HepG2 (cell line): ENCODE data around the gene SLC9A9. TPM values are rescaled to one million over a fixed set of nuclear protein-coding genes. Genes with fewer than 3 reads are reported as not detected.

Experiments
- ATAC-seq: fragments of 200-7000 bp; cut with Tn5 transposase; 3 replicates; pipeline ENCODE4 v1.9.1; 2020; ENCODE audit warnings: mild to moderate bottlenecking, moderate library complexity
- BruUV-seq: library from RNA; stranded (reverse); fragments of 400-500 nt; replicated peaks from 2 replicates; lab custom pipeline; 2021; lab: Mats Ljungman, UMichigan
- CTCF ChIA-PET: fragments of 300-600 bp; formaldehyde crosslinking; extraction: SDS; loops from one replicate; lab custom pipeline; 2021; ENCODE audit warnings: low total read pairs, inconsistent platforms, low intra/inter-chr PET ratio; lab: Yijun Ruan, JAX
- POLR2A ChIA-PET: fragments of 350-600 bp; sonication (Branson Sonifier 250); formaldehyde crosslinking; loops from one replicate; lab custom pipeline; 2020; ENCODE audit warnings: antibody characterized with exemption, inconsistent platforms; lab: Yijun Ruan, JAX
- DNase-seq: peaks from one replicate; pipeline ENCODE4 v3.0.0-alpha.2; 2015; ENCODE audit warnings: low spot score
- FAIRE-seq: peaks from 3 replicates; lab custom pipeline; 2011; peaks lifted over from hg19 to GRCh38; lab: Jason Lieb, UNC
- H2AFZ ChIP-seq: one replicate; pipeline ENCODE4 v1.6.1; 2011; ENCODE audit warnings: low read length, inconsistent platforms
- H3K27ac ChIP-seq: fragments of 300-600 bp; 3 replicates; pipeline ENCODE4 v1.8.0; 2011; ENCODE audit warnings: mixed run types, mild to moderate bottlenecking, mixed read lengths, low read length, inconsistent platforms; ENCODE audit not compliant: insufficient read depth; ENCODE audit errors: extremely low read length
- H3K27me3 ChIP-seq, 2 experiments: fragments of 200-600 bp in 1 of 2; 2 replicates in 1 of 2; 3 replicates in 1 of 2; pipeline versions ENCODE4 v1.6.0 to v1.8.0; 2011; ENCODE audit warnings: low read length in 2 of 2, mild to moderate bottlenecking in 2 of 2, moderate library complexity in 2 of 2, inconsistent platforms in 1 of 2; ENCODE audit not compliant: insufficient read depth in 2 of 2, control insufficient read depth in 1 of 2
- H3K36me3 ChIP-seq, 2 experiments: fragments of 200-600 bp in 1 of 2; replicated peaks in 1 of 2; 2 replicates in 1 of 2; 3 replicates in 1 of 2; pipeline versions ENCODE4 v1.5.1 to v1.8.0; 2011; ENCODE audit warnings: low read length in 2 of 2, inconsistent platforms in 1 of 2; ENCODE audit not compliant: insufficient read depth in 2 of 2, control insufficient read depth in 1 of 2
- H3K4me1 ChIP-seq: 2 replicates; pipeline ENCODE4 v1.5.1; 2012; ENCODE audit warnings: low read length, inconsistent platforms; ENCODE audit not compliant: insufficient read depth
- H3K4me2 ChIP-seq: 2 replicates; pipeline ENCODE4 v1.6.0; 2011; ENCODE audit warnings: low read depth, low read length, inconsistent platforms
- H3K4me3 ChIP-seq, 3 experiments: fragments of 200-600 bp in 1 of 3; sonication (generic), shearing (Covaris generic) in 1 of 3; replicated peaks in 1 of 3; 2 replicates each; pipeline ENCODE4 v1.5.1; 2011 to 2016; ENCODE audit warnings: low read length in 3 of 3, inconsistent platforms in 2 of 3, low read depth in 2 of 3, mild to moderate bottlenecking in 2 of 3, control low read depth in 1 of 3, mixed read lengths in 1 of 3; ENCODE audit not compliant: insufficient read depth in 1 of 3
- H3K79me2 ChIP-seq: one replicate; pipeline ENCODE4 v1.6.1; 2011; ENCODE audit warnings: low read length, inconsistent platforms; ENCODE audit not compliant: insufficient read depth
- H3K9ac ChIP-seq: 2 replicates; pipeline ENCODE4 v1.6.0; 2011; ENCODE audit warnings: mild to moderate bottlenecking, low read depth, low read length, inconsistent platforms; ENCODE audit not compliant: insufficient read depth
- H3K9me3 ChIP-seq: 2 replicates; pipeline ENCODE4 v1.5.1; 2012; ENCODE audit warnings: mild to moderate bottlenecking, low read length
- H4K20me1 ChIP-seq: 2 replicates; pipeline ENCODE4 v1.6.0; 2011; ENCODE audit warnings: inconsistent platforms, mild to moderate bottlenecking, low read length, moderate library complexity; ENCODE audit not compliant: insufficient read depth
- ATF5 ChIP-seq: sonication (generic); formaldehyde crosslinking; IDR thresholded peaks from 2 replicates; pipeline ENCODE4 v1.4.0; 2020; ENCODE audit warnings: mild to moderate bottlenecking, low read depth, missing genetic modification reagents
- CENPT ChIP-seq: sonication (generic); formaldehyde crosslinking; IDR thresholded peaks from 2 replicates; pipeline ENCODE4 v1.8.0; 2022; ENCODE audit warnings: low read depth, mild to moderate bottlenecking, moderate library complexity, missing genetic modification reagents
- MLXIP ChIP-seq: sonication (generic); formaldehyde crosslinking; IDR thresholded peaks from 2 replicates; pipeline ENCODE4 v1.9.0; 2021; ENCODE audit warnings: missing genetic modification reagents, borderline replicate concordance
- PLRG1 ChIP-seq: fragments of 450-650 bp; conservative IDR thresholded peaks from 2 replicates; pipeline ENCODE4 v1.6.1; 2016
- TFAP4 ChIP-seq: sonication (generic); IDR thresholded peaks from 2 replicates; pipeline ENCODE4 v1.6.1; 2016; ENCODE audit warnings: low read depth, borderline replicate concordance
- ZBTB43 ChIP-seq: sonication (generic); formaldehyde crosslinking; conservative IDR thresholded peaks from 2 replicates; pipeline ENCODE4 v1.4.0; 2020; ENCODE audit warnings: missing genetic modification reagents
- in situ Hi-C: cut with HindIII; loops from 2 replicates; pipeline ENCODE4 v1.10.0; 2017; ENCODE audit warnings: low pct_unique_long_range_greater_than_20kb; ENCODE audit not compliant: extremely low pct_ligation_motif_present
- intact Hi-C: fragments of 100-400 bp; cut with micrococcal nuclease; formaldehyde crosslinking; loops from one replicate; pipeline ENCODE4 v1.10.0; 2022; ENCODE audit not compliant: unreplicated experiment
- polyA plus RNA-seq, 8 experiments: library from polyadenylated mRNA; depleted of rRNA in 3 of 8; stranded (reverse) in 7 of 8; unstranded in 1 of 8; fragments of >200 nt; fragmentation: Illumina TruSeq in 4 of 8; extraction: Trizol in 4 of 8; gene quantifications; 2 replicates each; pipeline versions ENCODE4 v1.2.1 to v1.2.3, GENCODE V29; 2011 to 2016; ENCODE audit warnings: low read depth in 4 of 8, missing spikeins in 1 of 8, mixed read lengths in 1 of 8; ENCODE audit not compliant: insufficient read depth in 1 of 8
- total RNA-seq, 5 experiments: library from RNA; depleted of rRNA; stranded (reverse); fragments of >200 nt; fragmentation: Illumina TruSeq; extraction: Trizol; gene quantifications; 2 replicates each; pipeline ENCODE4 v1.2.3, GENCODE V29; 2016; ENCODE audit warnings: low read depth in 1 of 5

Gene SLC9A9
- total and polyA plus RNA-seq, 2 of the 13 experiments (the other 11 are each of a cell fraction or from before 2014, with no cell fraction given) = not detected

- intact Hi-C loops = no loop called here
- POLR2A ChIA-PET = no interaction called here
- TF ChIP-seq ATF5 = no peak
- no peak for TF ChIP-seq CENPT (CRISPR knock-in tag)
- no peak for TF ChIP-seq MLXIP (CRISPR knock-in tag)
- no peak for TF ChIP-seq TFAP4
- TF ChIP-seq ZBTB43 = no peak
- TF ChIP-seq PLRG1 = no peak
- TF ChIP-seq, all 625 proteins: peak for 0
- BruUV-seq = no TSS peak
- ATAC-seq (no peak), FAIRE-seq (no peak), DNase-seq (no peak)
- no peaks in the 10 kb centered on the region for H4K20me1 ChIP-seq
- H3K4me3 ChIP-seq = no peak overlapping the region
- CTCF ChIA-PET = no interaction called here
- H3K27ac ChIP-seq = no peak overlapping the region
- no peaks in the 10 kb centered on the region for H3K9me3 ChIP-seq
- H3K9ac ChIP-seq = no peak overlapping the region
- in situ Hi-C loops = no loop called here
- H3K4me1 ChIP-seq = no peaks in the 10 kb centered on the region
- no peaks in the 10 kb centered on the region for H3K27me3 ChIP-seq
- no peak overlapping the region for H2AFZ ChIP-seq
- no peaks in the 10 kb centered on the region for H3K36me3 ChIP-seq
- H3K79me2 ChIP-seq = no peaks in the 10 kb centered on the region
- no peak overlapping the region for H3K4me2 ChIP-seq
Observed at GRCh38 chr3:143753456-143753855, 94.8 kb downstream of the SLC9A9 start.
